ENCODE results near the gene STAC3.

DNA sequence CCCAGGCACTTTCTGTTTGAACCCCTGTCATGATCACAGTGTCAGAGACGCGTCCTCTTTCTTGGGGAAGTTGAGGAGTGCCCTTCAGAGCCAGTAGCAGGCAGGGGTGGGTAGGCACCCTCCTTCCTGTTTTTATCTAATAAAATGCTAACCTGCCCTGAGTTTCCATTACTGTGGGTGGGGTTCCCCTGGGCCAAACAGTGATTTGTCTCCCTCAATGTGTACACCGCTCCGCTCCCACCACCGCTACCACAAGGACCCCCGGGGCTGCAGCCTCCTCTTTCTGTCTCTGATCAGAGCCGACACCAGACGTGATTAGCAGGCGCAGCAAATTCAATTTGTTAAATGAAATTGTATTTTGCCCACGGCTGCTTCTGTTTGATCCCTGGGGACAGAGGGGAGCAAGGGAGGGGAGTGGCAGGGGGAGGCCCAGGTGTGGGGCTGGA is 16.4 kb downstream of the STAC3 start:
- TF ChIP-seq EZH2phosphoT487 (IDR thresholded peaks at IDR 0.05; ENCODE audit: low read length), result no peak
- TF ChIP-seq, protein P1, sequence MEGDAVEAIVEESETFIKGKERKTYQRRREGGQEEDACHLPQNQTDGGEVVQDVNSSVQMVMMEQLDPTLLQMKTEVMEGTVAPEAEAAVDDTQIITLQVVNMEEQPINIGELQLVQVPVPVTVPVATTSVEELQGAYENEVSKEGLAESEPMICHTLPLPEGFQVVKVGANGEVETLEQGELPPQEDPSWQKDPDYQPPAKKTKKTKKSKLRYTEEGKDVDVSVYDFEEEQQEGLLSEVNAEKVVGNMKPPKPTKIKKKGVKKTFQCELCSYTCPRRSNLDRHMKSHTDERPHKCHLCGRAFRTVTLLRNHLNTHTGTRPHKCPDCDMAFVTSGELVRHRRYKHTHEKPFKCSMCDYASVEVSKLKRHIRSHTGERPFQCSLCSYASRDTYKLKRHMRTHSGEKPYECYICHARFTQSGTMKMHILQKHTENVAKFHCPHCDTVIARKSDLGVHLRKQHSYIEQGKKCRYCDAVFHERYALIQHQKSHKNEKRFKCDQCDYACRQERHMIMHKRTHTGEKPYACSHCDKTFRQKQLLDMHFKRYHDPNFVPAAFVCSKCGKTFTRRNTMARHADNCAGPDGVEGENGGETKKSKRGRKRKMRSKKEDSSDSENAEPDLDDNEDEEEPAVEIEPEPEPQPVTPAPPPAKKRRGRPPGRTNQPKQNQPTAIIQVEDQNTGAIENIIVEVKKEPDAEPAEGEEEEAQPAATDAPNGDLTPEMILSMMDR (IDR thresholded peaks at IDR 0.05; ENCODE audit: low read length), result no peak

All from MM.1S (cell line).